Large intestine (tissue), 3 donors: ENCODE data around the gene FHOD1. TPM values are rescaled to one million over a fixed set of nuclear protein-coding genes. Genes with fewer than 3 reads are reported as not detected.

Source experiments
- DNase-seq, 2 donors: peaks; one replicate each; pipeline versions ENCODE4 v3.0.0 to v3.0.0-alpha.2; 2013
- H3K27ac ChIP-seq: one replicate; pipeline ENCODE4 v1.5.1; 2013; ENCODE audit warnings: low read length
- H3K27me3 ChIP-seq: 2 replicates; pipeline ENCODE4 v1.6.1; 2013; ENCODE audit warnings: low read length; ENCODE audit not compliant: control insufficient read depth, insufficient read depth
- H3K36me3 ChIP-seq: 2 replicates; pipeline ENCODE4 v1.6.1; 2013; ENCODE audit warnings: low read length; ENCODE audit not compliant: control insufficient read depth, insufficient read depth
- H3K4me1 ChIP-seq: one replicate; pipeline ENCODE4 v1.6.1; 2013; ENCODE audit warnings: low read length; ENCODE audit not compliant: control insufficient read depth, insufficient read depth
- H3K4me3 ChIP-seq: one replicate; pipeline ENCODE4 v1.5.1; 2013; ENCODE audit warnings: low read length
- H3K9me3 ChIP-seq: one replicate; pipeline ENCODE4 v1.6.1; 2013; ENCODE audit warnings: mild to moderate bottlenecking, low read depth, low read length, moderate library complexity; ENCODE audit not compliant: control insufficient read depth
- WGBS: methylation state at CpG from one replicate; pipeline ENCODE4 v1.1.5; 2013; ENCODE audit warnings: low lambda C conversion rate; ENCODE audit not compliant: insufficient coverage; 5-methylcytosine and 5-hydroxymethylcytosine counted together
- polyA plus RNA-seq: library from polyadenylated mRNA; unstranded; fragments of 120-200 nt; gene quantifications from one replicate; pipeline ENCODE4 v1.2.1, GENCODE V29; 2013

Gene FHOD1
- polyA plus RNA-seq, 1 donor, result 13.8 TPM

- H3K27ac ChIP-seq, result no peak overlapping the region
- 60% methylated on average over 1 of the region's 4 CpGs for WGBS
- peak in 1 of 2 donors; percentile 45 for DNase-seq
- H3K4me3 ChIP-seq, result no peak overlapping the region
- no peaks in the 10 kb centered on the region for H3K36me3 ChIP-seq
- H3K9me3 ChIP-seq, result no peaks in the 10 kb centered on the region
- no peaks in the 10 kb centered on the region for H3K4me1 ChIP-seq
- H3K27me3 ChIP-seq, result peaks cover 14% of the 10 kb centered on the region
Measured at GRCh38 chr16:67260426-67261063, 13.3 kb upstream of the FHOD1 start.

- no peaks in the 10 kb centered on the region for H3K9me3 ChIP-seq
- H3K27ac ChIP-seq, result no peak overlapping the region
- peaks cover 9% of the 10 kb centered on the region for H3K27me3 ChIP-seq
- DNase-seq, result no peak
- H3K4me1 ChIP-seq, result no peaks in the 10 kb centered on the region
- H3K36me3 ChIP-seq, result no peaks in the 10 kb centered on the region
- no peak overlapping the region for H3K4me3 ChIP-seq
- no CpG with 5 or more reads among the region's 12 CpGs for WGBS
Measured at GRCh38 chr16:67259705-67260104, 12.4 kb upstream of the FHOD1 start.

- Histone ChIP-seq H3K4me3 (no peak overlapping the region), H3K27ac (no peak overlapping the region), H3K36me3 (no peaks in the 10 kb centered on the region), H3K27me3 (no peaks in the 10 kb centered on the region), H3K4me1 (no peaks in the 10 kb centered on the region), H3K9me3 (no peaks in the 10 kb centered on the region)
- no peak for DNase-seq
- no CpG with 5 or more reads among the region's 11 CpGs for WGBS
Measured at GRCh38 chr16:67258161-67258835, 11.0 kb upstream of the FHOD1 start.

GRCh38 chr16:67257486-67258160 lies 10.3 kb upstream of the FHOD1 start:
- H3K4me1 ChIP-seq, result no peaks in the 10 kb centered on the region
- DNase-seq, result no peak
- no peaks in the 10 kb centered on the region for H3K9me3 ChIP-seq
- no peak overlapping the region for H3K4me3 ChIP-seq
- no peaks in the 10 kb centered on the region for H3K27me3 ChIP-seq
- no CpG with 5 or more reads among the region's 4 CpGs for WGBS
- no peaks in the 10 kb centered on the region for H3K36me3 ChIP-seq
- H3K27ac ChIP-seq, result no peak overlapping the region

GRCh38 chr16:67256701-67257230 lies 9.5 kb upstream of the FHOD1 start:
- no peaks in the 10 kb centered on the region for H3K9me3 ChIP-seq
- peaks cover under 1% of the 10 kb centered on the region for H3K27me3 ChIP-seq
- no peaks in the 10 kb centered on the region for H3K36me3 ChIP-seq
- WGBS, result no CpG with 5 or more reads among the region's 11 CpGs
- no peak overlapping the region for H3K27ac ChIP-seq
- H3K4me1 ChIP-seq, result no peaks in the 10 kb centered on the region
- H3K4me3 ChIP-seq, result no peak overlapping the region
- no peak for DNase-seq

GRCh38 chr16:67255553-67256221 lies 8.4 kb upstream of the FHOD1 start:
- H3K27ac ChIP-seq, result no peak overlapping the region
- peaks cover 7% of the 10 kb centered on the region for H3K27me3 ChIP-seq
- no peaks in the 10 kb centered on the region for H3K9me3 ChIP-seq
- H3K4me3 ChIP-seq, result no peak overlapping the region
- no peak for DNase-seq
- WGBS, result no CpG with 5 or more reads among the region's 17 CpGs
- H3K36me3 ChIP-seq, result no peaks in the 10 kb centered on the region
- H3K4me1 ChIP-seq, result no peaks in the 10 kb centered on the region

DNA sequence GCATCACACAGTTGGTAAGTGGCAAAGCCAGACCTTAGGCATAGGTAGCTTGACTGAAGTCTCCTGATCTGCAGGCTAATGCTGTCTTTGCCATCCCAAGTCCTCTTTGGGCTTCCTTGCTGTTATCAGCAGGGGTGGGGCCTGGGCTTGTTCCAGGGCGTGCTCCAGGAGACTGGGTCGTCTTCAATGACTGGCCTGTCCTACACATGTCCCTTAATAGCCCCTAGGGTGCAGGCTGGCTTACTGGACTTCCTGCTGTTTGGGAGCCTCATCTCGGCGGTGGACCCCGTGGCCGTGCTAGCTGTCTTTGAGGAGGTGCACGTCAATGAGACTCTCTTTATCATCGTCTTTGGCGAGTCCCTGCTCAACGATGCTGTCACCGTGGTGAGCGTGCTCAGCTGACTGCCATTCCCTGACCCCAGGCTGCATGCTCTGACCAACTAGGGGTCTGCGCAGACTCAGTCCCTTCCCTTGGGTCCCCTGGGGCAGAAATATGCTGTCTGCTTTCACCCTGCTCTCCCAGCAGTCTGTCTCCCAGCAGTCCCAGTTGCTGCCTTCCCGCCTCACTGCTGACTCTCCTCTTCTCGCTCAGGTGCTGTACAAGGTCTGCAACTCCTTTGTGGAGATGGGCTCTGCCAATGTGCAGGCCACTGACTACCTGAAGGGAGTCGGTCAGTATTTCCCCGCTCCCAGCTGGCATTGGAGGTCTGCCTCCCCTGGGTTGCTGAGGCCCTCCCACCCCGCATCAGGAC lies 7.7 kb upstream of the FHOD1 start:
- no CpG with 5 or more reads among the region's 18 CpGs for WGBS
- DNase-seq, result no peak
- H3K4me3 ChIP-seq, result no peak overlapping the region
- H3K27ac ChIP-seq, result no peak overlapping the region
- no peaks in the 10 kb centered on the region for H3K9me3 ChIP-seq
- H3K4me1 ChIP-seq, result no peaks in the 10 kb centered on the region
- H3K27me3 ChIP-seq, result peaks cover 14% of the 10 kb centered on the region
- H3K36me3 ChIP-seq, result no peaks in the 10 kb centered on the region

DNA sequence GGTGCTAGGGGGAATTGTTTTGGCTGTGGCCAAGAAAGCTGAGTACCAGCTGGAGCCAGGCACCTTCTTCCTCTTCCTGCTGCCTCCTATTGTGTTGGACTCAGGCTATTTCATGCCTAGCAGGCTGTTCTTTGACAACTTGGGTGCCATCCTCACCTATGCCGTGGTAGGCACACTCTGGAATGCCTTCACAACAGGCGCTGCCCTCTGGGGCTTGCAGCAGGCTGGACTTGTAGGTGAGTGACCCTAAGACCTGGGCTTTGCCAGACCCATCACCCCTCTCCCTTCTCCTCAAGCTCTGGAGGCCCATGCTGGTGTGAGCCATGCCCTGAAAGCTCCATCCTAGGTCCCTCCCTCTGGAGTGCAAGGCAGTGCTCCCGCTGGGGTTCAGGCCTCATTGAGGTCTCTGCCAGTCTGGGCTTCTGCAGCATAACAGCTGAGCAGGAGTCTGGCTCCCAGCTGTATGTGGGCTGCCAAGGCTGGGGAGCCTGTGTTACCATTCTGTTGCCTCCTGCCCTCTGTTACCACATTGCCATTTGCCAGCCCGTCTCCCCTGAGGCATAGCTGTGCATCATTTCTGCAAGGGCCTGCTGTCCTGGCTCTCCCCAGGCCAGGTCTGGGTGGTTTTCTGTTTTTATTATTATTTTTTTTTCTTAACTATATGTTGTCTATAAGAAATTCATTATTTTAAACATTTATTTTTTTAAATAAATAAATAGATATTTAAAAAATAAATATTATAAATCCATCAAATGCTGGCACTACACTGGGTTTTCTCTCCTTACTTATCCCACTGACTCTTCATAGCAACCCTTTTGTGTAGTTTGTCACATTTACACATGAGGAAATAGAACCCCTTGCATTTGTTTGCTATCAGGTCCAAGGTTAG lies 5.6 kb upstream of the FHOD1 start:
- H3K27ac ChIP-seq, result no peak overlapping the region

GRCh38 chr16:67250045-67250327 lies 2.7 kb upstream of the FHOD1 start:
- no peak for DNase-seq
- Histone ChIP-seq H3K36me3 (no peaks in the 10 kb centered on the region), H3K4me3 (no peak overlapping the region), H3K27me3 (peaks cover 35% of the 10 kb centered on the region), H3K27ac (no peak overlapping the region), H3K9me3 (no peaks in the 10 kb centered on the region), H3K4me1 (peaks cover 23% of the 10 kb centered on the region)
- no CpG with 5 or more reads among the region's 4 CpGs for WGBS

More for the DNA sequence above, 5.6 kb upstream of the FHOD1 start:
- no CpG with 5 or more reads among the region's 4 CpGs for WGBS
- H3K4me1 ChIP-seq, result peaks cover 11% of the 10 kb centered on the region
- H3K9me3 ChIP-seq, result no peaks in the 10 kb centered on the region
- peaks cover 34% of the 10 kb centered on the region for H3K27me3 ChIP-seq
- no peak for DNase-seq
- H3K4me3 ChIP-seq, result no peak overlapping the region
- no peaks in the 10 kb centered on the region for H3K36me3 ChIP-seq
